GM19438 (cell line): ENCODE data around the gene TREX2.

Experiments
- ATAC-seq: cut with Tn5 transposase; IDR thresholded peaks from one replicate; pipeline ENCODE4 v1.9.1; 2021; ENCODE audit warnings: low read depth; ENCODE audit not compliant: unreplicated experiment

Gene TREX2

GRCh38 chrX:153440556-153441135 is 5.2 kb downstream of the TREX2 start:
- ATAC-seq: no peak

GRCh38 chrX:153439977-153440376 is 5.9 kb downstream of the TREX2 start:
- ATAC-seq: no peak

- ATAC-seq: no peak
Observed at GRCh38 chrX:153438532-153438931, 7.3 kb downstream of the TREX2 start.

- no peak for ATAC-seq
Observed at GRCh38 chrX:153435845-153436244, 10.0 kb downstream of the TREX2 start.

- ATAC-seq: no peak
Observed at GRCh38 chrX:153434801-153435200, 11.1 kb downstream of the TREX2 start.

GRCh38 chrX:153433781-153434285 is 12.0 kb downstream of the TREX2 start:
- no peak for ATAC-seq

- no peak for ATAC-seq
Observed at GRCh38 chrX:153433161-153433680, 12.6 kb downstream of the TREX2 start.

- no peak for ATAC-seq
Observed at GRCh38 chrX:153430796-153431195, 15.1 kb downstream of the TREX2 start.

- no peak for ATAC-seq
Observed at GRCh38 chrX:153426204-153426603, 19.7 kb downstream of the TREX2 start.

- ATAC-seq: no peak
Observed at GRCh38 chrX:153423652-153424051, 22.2 kb downstream of the TREX2 start.

GRCh38 chrX:153421856-153422255 is 24.0 kb downstream of the TREX2 start:
- ATAC-seq: no peak

- no peak for ATAC-seq
Observed at GRCh38 chrX:153420851-153421599, 24.8 kb downstream of the TREX2 start.

- ATAC-seq: no peak
Observed at GRCh38 chrX:153417637-153418036, 28.2 kb downstream of the TREX2 start.

GRCh38 chrX:153416781-153417450 is 28.9 kb downstream of the TREX2 start:
- no peak for ATAC-seq

- ATAC-seq: no peak
Observed at GRCh38 chrX:153414856-153415510, 30.9 kb downstream of the TREX2 start.

- ATAC-seq: no peak
Observed at GRCh38 chrX:153413731-153414130, 32.1 kb downstream of the TREX2 start.

GRCh38 chrX:153412746-153413720 is 32.8 kb downstream of the TREX2 start:
- no peak for ATAC-seq

GRCh38 chrX:153411988-153412574 is 33.8 kb downstream of the TREX2 start:
- ATAC-seq: no peak

GRCh38 chrX:153411255-153411987 is 34.4 kb downstream of the TREX2 start, which contains the start of gene ZFP92:
TSS of gene ZFP92 (plus strand) at chrX:153411472. CDS start at chrX:153418323, 6,851 bp downstream.
- no peak for ATAC-seq
